DMS53 treated with DMSO at 0.1 percent for 48 hours (cell line): Measurements from ENCODE around the gene ARF3.
A peak's percentile ranks its signal among the peaks of the same experiment; 100 is the strongest.

ENCODE experiments used
- DNase-seq: peaks from one replicate; lab custom pipeline; 2025; ENCODE audit not compliant: unreplicated experiment; lab: John Stamatoyannopoulos, UW

ARF3 gene

DNA sequence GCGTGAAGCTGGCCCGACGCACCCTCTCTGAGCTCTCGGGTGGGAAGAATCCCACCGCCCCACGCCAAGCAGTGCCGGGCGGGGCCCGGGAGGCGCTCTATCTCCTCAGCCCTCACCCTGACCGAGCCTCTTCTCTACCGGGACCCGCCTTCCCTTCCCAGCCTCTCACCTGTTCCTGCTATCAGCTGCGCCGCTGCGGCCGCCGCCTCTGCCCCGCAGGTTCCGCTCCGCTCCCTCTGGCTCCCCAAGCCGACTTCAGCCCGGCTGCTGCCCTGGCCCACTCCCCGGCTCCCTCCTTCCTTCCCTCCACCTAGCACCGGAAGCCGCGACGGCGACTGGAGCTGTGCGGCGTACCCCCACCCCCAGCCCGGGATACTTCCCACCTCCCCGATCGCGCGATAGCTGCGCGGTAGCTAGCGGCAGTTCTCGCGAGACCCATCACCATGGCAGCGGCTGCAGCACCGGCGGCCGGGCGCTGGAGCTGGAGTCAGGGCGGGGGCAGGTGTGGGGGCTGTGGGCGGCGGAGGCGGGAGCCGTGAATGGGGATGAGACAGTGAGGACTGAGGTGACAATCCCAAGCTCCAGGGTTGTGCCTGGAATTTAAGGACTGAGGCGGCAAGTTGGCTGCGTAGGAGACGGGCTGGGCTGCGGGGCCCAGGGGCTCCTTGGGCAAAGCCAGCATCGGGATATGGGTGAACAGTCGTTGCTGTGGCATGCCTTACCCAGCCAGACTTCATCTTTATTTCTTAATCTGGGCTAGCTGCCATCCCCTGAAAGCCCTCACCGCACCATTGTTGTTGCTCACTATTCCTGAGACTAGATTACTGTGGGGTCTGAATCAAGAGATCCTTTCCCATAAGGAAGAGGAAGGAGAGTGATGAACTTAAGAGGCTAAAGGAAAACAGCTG, at the start of gene ARF3:
TSS of gene ARF3 (minus strand) at position 347 of the 908 bp plus-strand sequence. CDS start 16,392 bp downstream, outside the sequence.
- peak; percentile 83 for DNase-seq

DNA sequence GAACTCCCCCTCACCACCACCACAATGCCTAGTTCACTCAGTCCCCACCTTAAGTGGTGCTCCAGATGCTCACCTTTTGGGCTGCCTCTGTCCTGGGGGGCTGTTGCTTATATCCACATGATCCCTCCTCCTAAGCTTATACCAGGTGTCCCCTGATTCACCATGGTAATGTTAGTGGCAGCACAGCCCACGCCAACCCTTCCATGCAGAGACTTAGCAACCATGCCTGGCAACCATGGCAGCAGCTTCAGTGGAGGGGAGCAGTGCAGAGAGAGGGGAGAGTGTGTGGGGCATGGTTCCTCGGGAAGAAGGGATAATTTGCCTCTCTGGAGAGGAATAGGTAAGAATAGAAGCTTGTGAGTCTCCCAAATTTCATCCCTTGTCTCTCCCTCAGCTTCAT, 43.1 kb upstream of the ARF3 start:
- DNase-seq, result no peak

- DNase-seq, result peak; percentile 36
Measured at GRCh38 chr12:48999371-49000131, 42.3 kb upstream of the ARF3 start, which contains the start of gene DDN. DDN (minus strand) TSS chr12:48999375; CDS start chr12:48999287, 88 bp downstream.

DNA sequence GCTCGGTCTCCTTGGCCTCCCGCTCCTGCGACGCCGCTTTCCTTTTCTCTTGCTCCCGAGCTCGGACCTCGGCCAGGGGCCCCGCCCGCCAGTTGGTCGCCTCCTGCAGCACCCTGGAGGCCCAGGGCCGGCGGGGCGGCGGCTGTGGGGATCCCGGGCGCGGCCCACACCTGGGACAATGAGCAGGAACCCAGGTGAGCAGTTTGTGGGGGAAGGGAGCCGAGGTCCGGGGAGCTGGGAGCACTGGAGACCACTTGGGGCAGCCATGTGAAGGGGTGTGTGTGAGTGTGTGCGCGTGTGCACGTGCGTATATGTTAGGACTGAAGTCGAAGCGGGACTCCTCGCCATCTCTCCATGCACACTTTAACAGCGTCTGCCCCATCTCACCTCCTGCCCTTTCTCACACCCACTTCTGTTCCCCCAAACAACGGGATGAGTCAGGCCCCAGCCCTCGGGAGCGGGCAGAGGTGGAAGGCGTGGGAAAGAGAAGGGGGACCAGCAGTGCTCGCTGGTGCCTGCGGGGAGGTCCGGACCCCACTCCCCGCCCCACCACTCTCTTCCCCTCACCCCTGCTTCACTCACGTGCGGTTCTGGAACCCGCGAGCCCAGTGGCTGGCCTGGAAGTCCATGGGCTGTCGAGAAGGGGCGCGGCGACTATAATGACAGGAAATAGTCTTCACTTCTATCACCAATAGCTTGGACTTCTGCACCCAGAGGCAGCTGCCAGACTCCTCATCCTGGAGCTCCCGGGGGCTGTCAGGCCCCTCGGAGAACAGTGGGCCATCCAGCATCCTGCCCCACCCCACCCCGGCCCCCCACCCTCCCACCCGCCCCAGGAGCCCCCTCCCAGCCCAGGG, 41.4 kb upstream of the ARF3 start:
- no peak for DNase-seq

- peak; percentile 45 for DNase-seq
Measured at GRCh38 chr12:48997719-48998496, 40.6 kb upstream of the ARF3 start.

GRCh38 chr12:48996794-48997718, 39.8 kb upstream of the ARF3 start:
- DNase-seq, result peak; percentile 70

- peak; percentile 73 for DNase-seq
Measured at GRCh38 chr12:48995086-48995879, 38.0 kb upstream of the ARF3 start.

GRCh38 chr12:48994224-48995085, 37.2 kb upstream of the ARF3 start:
- no peak for DNase-seq

DNA sequence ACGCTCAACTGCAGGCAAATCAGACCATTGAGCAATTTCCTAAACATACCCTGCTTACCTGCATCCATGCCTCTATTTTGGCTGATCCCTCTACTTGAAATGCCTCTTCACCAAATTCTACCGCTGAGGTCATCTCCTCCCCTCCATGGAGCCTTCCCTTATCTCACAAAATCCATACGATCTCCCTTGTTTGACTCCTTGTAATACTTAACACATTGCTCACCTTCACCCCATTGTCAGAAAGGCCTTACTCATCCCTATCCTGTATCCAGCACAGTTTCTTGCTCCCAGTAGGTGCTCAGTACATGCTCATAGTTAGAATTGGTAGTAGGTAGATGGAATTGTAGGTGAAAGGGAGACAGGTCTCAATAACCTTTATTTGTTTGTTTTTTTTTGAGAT, 36.5 kb upstream of the ARF3 start:
- no peak for DNase-seq

GRCh38 chr12:48991247-48992050, 34.2 kb upstream of the ARF3 start:
- DNase-seq, result no peak

DNA sequence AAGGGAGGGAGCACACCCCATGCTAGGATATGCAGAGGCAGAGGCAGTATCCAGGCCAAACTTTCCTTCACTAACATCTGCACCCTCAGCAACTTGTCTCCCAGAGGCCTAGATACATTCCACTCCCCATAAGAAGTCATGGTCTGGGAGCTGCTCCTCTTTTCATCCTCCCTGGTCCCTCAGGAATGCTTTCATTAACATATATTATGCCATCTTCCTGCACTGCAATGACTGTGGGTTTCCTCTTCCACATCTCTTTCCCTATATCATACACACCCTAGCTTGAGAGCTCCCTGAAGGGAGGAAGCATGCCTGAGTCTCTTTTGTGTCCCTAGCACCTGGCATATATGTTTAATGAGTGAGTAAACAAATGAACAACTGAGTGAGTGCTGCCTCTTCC, 33.3 kb upstream of the ARF3 start:
- DNase-seq, result peak; percentile 68

DNA sequence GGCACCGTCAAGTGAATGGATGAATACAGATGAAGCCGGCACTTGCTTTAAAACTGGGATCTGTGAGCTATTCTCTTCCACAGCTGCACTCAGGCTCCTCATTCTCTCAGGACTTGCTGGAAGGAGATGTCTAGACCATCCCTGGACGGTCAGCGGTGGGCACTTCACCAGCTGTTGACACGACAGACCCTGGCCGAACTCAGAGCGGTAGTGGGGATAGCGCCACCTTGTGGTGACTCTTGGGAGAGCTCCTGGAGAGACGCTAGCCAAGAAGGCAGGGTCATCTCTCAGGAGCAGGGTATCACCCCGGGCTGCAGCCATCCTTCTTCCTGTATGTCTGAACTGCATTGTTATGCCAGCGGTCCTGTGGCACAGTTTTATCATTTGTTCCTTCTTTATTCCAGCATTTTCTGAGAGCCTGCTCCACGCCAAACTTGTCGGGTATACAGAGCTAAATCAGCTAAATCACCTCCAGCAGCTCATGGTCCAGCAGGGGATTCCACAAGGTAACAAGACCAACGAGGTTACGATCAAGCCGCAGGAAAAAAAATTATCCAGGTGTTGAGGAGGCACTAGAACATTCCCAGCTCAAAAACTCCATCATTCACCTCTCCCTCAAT, 30.9 kb upstream of the ARF3 start:
- peak; percentile 54 for DNase-seq

GRCh38 chr12:48986720-48987291, 29.5 kb upstream of the ARF3 start:
- no peak for DNase-seq

DNA sequence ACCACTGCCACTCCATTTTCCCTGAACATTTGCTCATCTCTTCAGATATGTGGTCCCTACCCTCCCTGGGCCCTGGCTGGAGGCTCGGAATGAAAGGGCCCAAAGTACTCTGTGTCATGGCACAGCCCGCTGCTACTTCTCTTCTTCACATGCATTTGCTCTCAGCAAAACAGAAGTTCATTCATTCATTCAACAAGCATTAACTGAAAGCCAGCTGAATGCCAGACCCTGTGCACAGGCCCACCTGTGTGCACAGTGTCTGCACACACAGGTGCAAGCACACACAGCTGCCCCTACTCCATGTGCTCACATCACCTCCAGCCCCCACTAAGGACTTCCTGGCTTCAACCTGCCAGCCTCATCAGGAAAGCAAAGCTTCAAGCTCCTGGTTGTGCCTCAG, 28.6 kb upstream of the ARF3 start:
- no peak for DNase-seq

GRCh38 chr12:48985475-48985897, 28.2 kb upstream of the ARF3 start:
- DNase-seq, result no peak
